Right ventricle myocardium inferior (tissue), 1 donor: ENCODE data around the gene CANX. TPM values are rescaled to one million over a fixed set of nuclear protein-coding genes. Genes with fewer than 3 reads are reported as not detected.
"Not testable (repeated sequence)": the region's sequence is repeated elsewhere in the genome, so short reads cannot be mapped to it uniquely, and the experiment has no call there.

Experiments
- ATAC-seq: fragments of 200-7000 bp; cut with Tn5 transposase; one replicate; pipeline ENCODE4 v1.9.1; 2020; ENCODE audit warnings: mild to moderate bottlenecking, moderate library complexity
- DNase-seq: peaks from one replicate; pipeline ENCODE4 v3.0.0; 2021; ENCODE audit errors: missing footprints
- intact Hi-C: fragments of 100-400 bp; cut with DNase I; formaldehyde crosslinking; loops from one replicate; pipeline ENCODE4 v1.11.0; 2022
- total RNA-seq: library from RNA; stranded (reverse); fragmentation: NEBNext Ultra II Directional; extraction: Animal tissue kit (Norgen Biotek cat#: 25700); gene quantifications from one replicate; pipeline ENCODE4 v1.2.1, GENCODE V29; 2021
- donor health status: DM: no; HTN: yes; CAD: no; lungs with severe emphysema.

Gene CANX
- total RNA-seq, 1 donor from 2014 or later, result 504 TPM

DNA sequence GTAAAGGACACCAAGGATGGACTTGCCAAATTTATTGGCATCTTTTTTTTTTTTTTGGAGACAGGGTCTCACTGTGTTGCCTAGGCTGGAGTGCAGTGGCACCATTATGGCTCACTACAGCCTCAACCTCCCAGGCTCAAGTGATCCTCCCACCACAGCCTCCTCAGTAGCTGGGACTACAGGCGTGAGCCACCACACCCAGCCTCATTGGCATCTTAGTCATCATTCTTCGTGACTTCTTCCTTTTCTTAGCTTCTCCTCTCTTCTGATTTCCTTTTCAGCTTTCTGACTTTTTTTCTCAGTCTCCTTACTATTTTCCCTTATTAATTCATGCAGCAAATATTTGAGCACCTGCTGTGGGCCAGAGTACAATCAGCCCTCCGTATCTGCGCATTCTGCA lies 40.0 kb downstream of the CANX start:
- ATAC-seq, result no peak
- intact Hi-C loops, result loop anchor here (1.0 kb wide), 1 partner anchor 61 kb away; no protein-coding TSS in a partner anchor
- DNase-seq, result no peak

- ATAC-seq, DNase-seq, intact Hi-C loops: not testable (repeated sequence)
Measured at GRCh38 chr5:179744106-179744505, 45.3 kb downstream of the CANX start.

- no peak for DNase-seq
- intact Hi-C loops, result no loop called here
- ATAC-seq, result no peak
Measured at GRCh38 chr5:179746872-179747271, 48.1 kb downstream of the CANX start.

GRCh38 chr5:179747811-179748210 lies 49.0 kb downstream of the CANX start:
- DNase-seq (no peak), ATAC-seq (no peak)
- intact Hi-C loops, result no loop called here

GRCh38 chr5:179749857-179750508 lies 51.2 kb downstream of the CANX start:
- DNase-seq (peak; percentile 17), ATAC-seq (no peak)
- intact Hi-C loops, result no loop called here

DNA sequence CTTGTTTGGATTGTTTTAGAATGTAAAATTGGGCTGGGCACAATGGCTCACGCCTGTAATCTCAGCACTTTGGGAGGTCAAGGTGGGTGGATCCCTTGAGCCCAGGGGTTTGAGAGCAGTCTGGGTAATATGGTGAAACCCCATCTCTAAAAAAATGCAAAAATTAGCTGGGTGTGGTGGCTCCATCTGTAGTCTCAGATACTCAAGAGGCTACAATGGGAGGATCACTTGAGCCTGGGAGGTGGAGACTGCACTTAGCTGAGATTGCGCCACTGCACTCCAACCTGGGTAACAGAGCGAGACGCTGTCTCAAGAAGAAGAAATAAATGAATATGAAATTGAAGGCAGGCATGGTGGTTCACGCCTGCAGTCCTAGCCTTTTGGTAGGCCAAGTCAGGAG lies 55.2 kb downstream of the CANX start:
- ATAC-seq (no peak), DNase-seq (no peak)
- intact Hi-C loops, result no loop called here

GRCh38 chr5:179755022-179755421 lies 56.3 kb downstream of the CANX start:
- intact Hi-C loops, result no loop called here
- no peak for DNase-seq
- ATAC-seq, result no peak

DNA sequence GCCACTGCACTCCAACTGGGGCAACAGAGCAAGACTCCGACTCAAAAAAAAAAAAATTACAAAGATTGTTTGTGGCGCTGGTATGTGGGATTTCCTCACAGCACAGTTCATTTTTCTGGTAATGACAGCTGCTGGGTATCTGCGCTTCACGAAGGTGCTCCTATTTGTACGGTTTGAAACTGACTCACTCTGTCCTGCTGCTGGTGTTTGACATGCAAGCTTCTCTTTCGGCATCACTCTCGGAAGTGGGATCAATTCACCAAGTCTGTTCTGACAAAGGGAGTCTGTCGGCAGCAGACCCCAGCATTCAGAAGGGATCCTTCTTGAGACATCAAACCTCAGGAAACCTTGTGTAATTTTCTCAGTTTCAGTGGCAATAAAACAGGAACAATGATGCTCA lies 60.2 kb downstream of the CANX start:
- intact Hi-C loops, result no loop called here
- ATAC-seq (no peak), DNase-seq (no peak)

GRCh38 chr5:179759581-179760551 lies 61.1 kb downstream of the CANX start:
- intact Hi-C loops, result loop anchor here (5.0 kb wide), 1 partner anchor 147 kb away; the partner anchor contains the start of gene TBC1D9B
- DNase-seq (no peak), ATAC-seq (no peak)

DNA sequence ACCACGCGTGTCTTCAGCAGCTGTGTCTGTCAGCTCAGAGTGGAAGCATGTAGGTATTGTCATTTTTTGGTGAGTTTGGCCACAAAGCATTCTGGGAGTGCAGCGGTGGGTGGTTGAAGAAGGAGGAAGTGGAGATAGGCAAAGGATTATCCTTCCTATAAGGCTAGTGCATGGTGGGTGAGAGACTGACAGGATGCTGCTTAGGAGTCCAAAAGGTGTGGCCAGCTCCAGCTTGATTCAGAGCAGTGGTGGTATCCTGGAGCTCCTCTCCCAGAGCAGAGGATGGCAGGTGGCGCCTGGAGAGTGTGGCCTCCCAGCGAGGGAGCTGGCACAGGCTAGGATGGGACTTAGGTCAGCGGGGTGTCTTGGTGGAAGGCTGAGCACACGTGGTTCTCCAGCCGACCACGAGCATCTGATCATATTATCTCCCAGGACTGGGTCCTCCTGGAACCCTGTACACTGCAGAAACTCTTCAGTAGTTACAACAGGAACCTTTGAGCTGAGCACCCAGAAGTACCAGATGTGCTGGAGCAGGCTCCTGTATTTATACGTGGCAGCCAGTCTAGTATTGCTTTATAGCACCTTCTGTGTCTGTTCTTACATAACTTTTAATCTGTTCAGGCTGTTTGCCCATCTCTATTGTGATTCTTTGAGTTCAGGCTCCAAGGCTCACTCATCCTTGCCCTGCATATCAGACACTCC lies 63.5 kb downstream of the CANX start:
- intact Hi-C loops, result loop anchor here (2.0 to 5.0 kb wide), 2 partner anchors 35 to 145 kb away; partner anchors contain the start of gene TBC1D9B
- no peak for DNase-seq
- ATAC-seq, result no peak

- ATAC-seq (no peak), DNase-seq (no peak)
- intact Hi-C loops, result loop anchor here (2.0 to 5.0 kb wide), 2 partner anchors 34 to 145 kb away; partner anchors contain the start of gene TBC1D9B
Measured at GRCh38 chr5:179762781-179763176, 64.0 kb downstream of the CANX start.

DNA sequence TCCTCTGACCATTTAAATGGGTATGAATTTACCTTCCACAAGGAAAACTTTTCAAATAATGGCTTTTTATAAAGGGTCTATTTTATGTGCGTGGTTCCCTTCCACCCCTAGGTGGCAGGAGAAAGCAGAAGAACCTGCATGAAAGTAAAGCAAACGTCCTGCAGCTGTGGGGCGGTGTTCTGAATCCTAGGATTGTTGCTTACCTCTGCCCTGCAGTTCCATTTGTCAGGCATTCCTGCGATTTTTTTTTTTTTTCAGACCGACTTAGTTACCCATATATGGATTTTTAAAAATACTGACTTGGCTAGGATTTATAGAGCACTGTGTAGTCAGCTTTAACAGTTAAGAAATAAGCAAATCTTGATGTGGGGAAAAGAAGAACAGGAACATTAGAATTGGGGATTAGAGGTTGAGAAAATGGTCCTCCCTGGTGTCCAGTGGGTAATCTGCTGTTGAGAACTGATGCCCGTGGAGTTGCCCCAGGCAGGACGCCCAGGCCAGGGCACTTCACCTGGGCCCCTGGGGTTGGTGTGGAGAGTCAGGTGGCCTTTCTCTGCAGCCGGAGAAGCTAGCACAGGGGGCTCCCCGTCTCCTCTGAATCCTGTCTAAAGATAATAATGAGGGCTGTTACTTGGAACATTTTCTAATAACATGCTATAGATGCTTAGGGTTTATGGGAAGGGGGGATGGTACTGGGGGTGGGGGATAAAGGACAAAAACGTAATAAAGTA lies 64.6 kb downstream of the CANX start:
- intact Hi-C loops, result loop anchor here (2.0 to 5.0 kb wide), 2 partner anchors 33 to 144 kb away; partner anchors contain the start of gene TBC1D9B
- DNase-seq (no peak), ATAC-seq (no peak)

DNA sequence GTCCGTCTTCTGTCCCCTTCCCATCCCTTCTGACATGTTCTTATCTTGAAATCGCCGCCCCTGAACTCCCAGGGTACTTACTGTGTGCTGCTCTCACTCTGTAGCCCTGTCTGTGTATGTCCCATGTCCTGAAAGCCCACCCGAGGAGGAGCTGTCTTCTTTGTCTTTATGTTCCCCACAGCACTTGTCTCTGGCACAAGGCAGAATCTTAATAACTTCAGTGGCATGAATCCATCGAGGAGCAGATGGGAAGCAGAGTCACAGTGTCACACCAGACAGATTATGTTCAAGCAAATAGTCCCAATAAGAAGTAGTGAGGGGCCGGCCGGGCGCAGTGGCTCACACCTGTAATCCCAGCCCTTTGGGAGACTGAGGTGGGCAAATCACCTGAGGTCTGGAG lies 65.3 kb downstream of the CANX start:
- DNase-seq, result no peak
- intact Hi-C loops, result loop anchor here (5.0 kb wide), 1 partner anchor 143 kb away; the partner anchor contains the start of gene TBC1D9B
- no peak for ATAC-seq

DNA sequence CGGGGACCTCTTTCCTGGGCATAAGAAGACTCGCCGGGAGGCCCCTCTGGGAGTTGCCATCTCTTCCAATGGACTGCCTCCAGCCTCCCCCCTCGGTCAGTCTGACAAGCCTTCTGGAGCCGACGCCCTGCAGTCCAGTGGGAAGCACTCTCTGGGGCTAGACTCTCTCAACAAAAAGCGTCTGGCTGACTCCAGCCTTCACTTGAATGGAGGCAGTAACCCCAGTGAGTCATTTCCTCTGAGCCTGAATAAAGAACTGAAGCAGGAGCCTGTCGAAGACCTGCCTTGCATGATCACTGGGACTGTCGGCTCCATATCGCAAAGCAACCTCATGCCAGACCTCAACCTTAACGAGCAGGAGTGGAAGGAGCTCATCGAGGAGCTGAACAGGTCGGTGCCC lies 66.6 kb downstream of the CANX start:
- peak; percentile 81 for DNase-seq
- intact Hi-C loops, result no loop called here
- peak; percentile 75 for ATAC-seq

GRCh38 chr5:179766021-179766725 lies 67.4 kb downstream of the CANX start:
- no peak for ATAC-seq
- intact Hi-C loops, result no loop called here
- DNase-seq, result no peak

DNA sequence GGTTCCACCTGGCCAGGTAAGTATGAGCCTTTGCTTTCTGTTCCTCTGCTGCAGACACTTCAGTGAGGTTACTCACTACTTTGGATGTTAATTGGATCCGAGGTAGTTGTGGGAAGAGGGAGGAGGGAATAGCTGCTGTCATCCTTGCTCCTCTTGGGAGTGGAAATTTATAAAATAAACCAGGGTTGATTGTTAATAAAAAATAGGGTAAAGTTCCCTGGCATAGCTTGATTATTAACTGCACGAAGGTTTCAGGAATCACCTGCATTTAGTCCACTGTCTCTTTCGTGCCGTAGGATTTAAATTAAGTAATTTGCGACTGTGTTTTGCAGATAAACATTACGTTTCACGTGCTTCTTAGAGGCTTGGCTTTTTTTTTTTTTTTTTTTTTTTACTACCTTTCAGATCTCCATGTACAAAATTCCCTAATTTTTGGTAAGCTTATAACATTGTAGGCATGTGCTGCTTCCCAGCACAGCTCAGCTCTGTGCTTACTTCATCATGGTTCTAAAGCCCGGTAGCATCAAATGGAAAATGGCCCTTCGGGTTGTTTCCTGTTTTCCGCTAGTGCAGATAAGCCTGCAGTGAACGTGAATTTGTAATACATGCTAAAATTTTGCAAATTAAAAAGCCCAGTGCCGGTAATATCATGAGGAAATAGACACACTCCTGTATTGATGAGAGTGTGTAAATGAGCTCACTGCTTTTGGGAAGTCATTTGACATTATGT lies 68.1 kb downstream of the CANX start:
- no peak for ATAC-seq
- intact Hi-C loops, result no loop called here

GRCh38 chr5:179767496-179768100 lies 68.8 kb downstream of the CANX start:
- intact Hi-C loops, result no loop called here
- no peak for DNase-seq
- ATAC-seq, result no peak

More for the DNA sequence above, 68.1 kb downstream of the CANX start:
- DNase-seq, result no peak
